HG02759 (cell line): ENCODE data around the gene ACSL1.

ENCODE experiments used
- ATAC-seq: cut with Tn5 transposase; IDR thresholded peaks from one replicate; pipeline ENCODE4 v1.9.1; 2021; ENCODE audit warnings: mild to moderate bottlenecking, moderate library complexity; ENCODE audit not compliant: unreplicated experiment

The ACSL1 gene, protein sequence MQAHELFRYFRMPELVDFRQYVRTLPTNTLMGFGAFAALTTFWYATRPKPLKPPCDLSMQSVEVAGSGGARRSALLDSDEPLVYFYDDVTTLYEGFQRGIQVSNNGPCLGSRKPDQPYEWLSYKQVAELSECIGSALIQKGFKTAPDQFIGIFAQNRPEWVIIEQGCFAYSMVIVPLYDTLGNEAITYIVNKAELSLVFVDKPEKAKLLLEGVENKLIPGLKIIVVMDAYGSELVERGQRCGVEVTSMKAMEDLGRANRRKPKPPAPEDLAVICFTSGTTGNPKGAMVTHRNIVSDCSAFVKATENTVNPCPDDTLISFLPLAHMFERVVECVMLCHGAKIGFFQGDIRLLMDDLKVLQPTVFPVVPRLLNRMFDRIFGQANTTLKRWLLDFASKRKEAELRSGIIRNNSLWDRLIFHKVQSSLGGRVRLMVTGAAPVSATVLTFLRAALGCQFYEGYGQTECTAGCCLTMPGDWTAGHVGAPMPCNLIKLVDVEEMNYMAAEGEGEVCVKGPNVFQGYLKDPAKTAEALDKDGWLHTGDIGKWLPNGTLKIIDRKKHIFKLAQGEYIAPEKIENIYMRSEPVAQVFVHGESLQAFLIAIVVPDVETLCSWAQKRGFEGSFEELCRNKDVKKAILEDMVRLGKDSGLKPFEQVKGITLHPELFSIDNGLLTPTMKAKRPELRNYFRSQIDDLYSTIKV

DNA sequence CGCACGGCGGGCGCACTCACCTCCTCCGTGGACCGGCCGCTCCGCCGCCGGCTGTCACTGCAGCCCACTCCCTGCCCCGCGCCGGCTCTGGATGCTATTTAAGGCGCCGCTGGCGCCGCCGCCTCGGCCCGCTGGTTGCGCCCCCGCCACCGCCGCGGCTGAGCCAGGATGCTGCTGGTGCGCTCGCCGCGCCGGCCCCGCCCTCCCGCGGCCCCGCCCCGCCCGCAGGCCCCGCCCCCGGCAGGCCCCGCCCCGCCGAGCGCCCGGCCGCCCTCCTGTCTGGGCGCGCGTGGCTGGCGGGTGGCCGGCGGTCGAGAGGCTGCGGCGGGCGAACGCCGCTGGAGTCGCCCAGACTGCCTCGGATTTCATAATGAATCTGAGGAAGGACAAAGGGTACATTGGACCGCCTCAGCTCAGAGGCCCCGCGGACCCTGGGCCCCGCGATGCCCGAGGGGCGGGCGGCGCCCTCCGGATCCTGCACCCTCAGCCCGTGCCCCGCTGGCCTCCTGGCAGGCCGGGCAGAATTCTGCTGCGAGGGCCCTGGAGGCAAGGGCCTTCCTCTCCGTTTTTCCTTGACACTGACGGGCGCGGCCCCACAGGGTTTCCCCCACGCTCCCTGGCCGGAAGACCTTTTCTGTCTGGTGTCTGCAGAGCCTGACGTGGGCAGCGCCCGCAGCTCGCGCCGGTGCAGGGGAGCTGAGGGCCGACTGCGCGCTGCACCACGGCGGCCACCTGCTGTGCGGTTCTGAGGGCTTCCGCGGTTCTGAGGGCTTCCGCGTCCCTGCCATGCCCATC lies at the start of gene ACSL1:
Gene ACSL1, minus strand, starts transcription at position 73 of the 795 bp plus-strand sequence. CDS start 22,454 bp downstream, outside the sequence.
- peak; percentile 83 for ATAC-seq

DNA sequence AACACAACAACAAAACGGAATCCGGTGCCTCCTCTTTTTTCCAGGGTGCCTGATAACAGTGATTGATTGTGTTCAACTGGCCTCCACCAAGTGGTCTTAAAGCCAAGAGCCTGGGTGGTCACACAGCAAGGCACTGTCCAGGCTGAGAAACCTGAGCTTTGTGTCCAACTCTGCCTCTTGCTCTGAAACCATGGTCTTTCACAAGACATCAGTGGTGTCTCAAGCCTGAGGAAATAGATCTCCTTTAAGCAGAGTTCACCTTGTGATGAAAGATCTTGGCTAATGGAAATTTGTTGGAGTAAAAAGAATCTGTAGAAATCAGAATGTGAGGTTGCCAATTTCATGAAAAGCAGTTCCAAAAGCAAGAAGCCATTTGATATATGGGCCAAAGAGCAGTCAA lies 47.3 kb upstream of the ACSL1 start:
- no peak for ATAC-seq

DNA sequence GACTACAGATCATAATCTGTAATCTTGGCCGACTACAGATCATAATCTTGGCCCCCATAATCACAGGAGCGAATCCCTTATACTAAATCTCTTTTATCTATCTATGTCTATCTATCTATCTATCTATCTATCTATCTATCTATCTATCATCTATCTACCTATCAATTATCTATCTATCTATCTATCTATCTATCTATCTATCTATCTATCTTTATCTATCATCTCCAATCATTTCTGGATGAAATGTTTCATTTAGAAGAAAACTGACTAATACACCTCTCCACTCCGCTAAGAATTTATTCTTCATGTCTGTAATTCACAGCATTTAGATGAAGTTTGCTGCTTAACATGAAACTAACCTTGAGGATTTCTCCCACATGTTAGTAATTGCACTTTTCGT lies 45.0 kb upstream of the ACSL1 start:
- ATAC-seq, result no peak

- ATAC-seq, result no peak
These were observed 42.9 kb upstream of the ACSL1 start for GRCh38 chr4:184868623-184869022.

DNA sequence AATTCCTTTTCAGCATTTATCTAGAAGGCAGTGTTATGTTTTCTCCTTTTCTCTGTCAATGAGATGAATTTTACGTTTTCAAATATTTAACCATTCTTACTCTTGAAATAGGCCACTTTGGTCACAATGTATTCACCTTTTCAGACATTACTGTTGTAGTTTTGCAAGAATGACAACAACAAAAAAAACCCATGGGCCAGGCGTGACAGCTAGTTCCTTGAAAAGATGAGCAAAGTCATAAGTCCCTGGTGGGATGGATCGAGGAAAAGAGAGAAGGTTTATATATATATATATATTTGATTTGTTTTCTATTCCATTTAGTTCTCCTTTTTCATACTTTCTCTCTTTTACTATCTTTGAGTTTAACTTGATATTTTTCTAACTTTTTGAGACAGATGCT lies 38.1 kb upstream of the ACSL1 start:
- no peak for ATAC-seq

GRCh38 chr4:184861047-184861446 lies 35.3 kb upstream of the ACSL1 start:
- ATAC-seq, result no peak

- ATAC-seq, result peak; percentile 72
These were observed 34.4 kb upstream of the ACSL1 start for GRCh38 chr4:184860018-184860779.

GRCh38 chr4:184857441-184858121 lies 31.8 kb upstream of the ACSL1 start:
- ATAC-seq, result no peak

GRCh38 chr4:184856277-184856609 lies 30.5 kb upstream of the ACSL1 start:
- ATAC-seq, result no peak

- no peak for ATAC-seq
These were observed 28.9 kb upstream of the ACSL1 start for GRCh38 chr4:184854673-184855072.

GRCh38 chr4:184853436-184853835 lies 27.7 kb upstream of the ACSL1 start:
- no peak for ATAC-seq

- ATAC-seq, result no peak
These were observed 26.1 kb upstream of the ACSL1 start for GRCh38 chr4:184851886-184852285.

DNA sequence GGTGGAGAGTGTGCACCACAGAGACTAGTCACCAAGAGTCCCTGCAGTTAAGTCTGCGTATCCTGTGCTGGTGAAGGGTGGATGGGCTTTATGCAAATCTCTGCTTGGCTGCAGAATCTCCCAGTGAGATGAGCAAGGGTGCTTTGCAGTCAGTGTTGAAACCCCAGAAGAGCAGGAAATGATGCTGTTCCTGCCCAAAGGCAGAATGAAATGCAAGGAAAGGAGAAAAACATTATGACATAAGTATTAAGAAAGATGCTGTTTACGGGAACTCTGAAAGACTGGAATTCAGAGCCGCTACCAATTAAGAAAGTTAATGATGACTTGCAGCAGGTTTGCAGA lies 25.4 kb upstream of the ACSL1 start:
- peak; percentile 76 for ATAC-seq

DNA sequence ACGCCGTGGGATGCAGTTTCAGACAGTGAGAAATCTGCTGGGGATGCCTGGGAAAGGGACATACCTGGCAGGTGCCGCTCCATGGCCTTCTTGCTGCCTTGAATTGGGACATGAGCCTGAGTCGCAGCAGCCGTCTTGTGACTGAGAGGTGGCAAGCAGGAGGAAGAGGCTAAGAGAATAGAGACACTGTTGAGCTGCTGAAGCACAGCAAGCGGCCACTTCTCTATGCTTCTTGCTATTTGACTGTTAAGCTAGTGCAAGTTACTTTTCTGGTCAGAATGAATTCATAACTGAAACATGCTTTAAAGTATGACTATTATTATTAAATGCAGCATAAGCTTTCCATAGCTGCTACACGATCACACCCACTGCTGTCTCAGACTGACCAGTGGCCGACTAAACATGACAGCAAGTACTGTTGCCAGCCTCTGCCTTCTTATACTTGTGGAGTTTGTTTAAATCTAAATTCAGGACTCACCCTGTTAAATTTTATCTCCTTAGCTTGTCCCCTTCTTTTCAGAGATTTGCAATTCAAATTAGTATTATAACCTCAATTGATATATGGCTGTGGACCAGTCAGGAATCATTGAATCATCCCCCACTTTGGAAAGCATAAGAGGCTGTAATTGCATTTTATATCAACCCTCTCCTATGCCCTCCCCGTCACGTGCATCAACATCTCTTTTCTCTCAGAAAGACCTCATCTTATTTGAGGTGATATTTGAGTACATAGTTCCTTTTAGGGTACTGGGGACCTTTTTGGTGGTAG lies 24.8 kb upstream of the ACSL1 start:
- ATAC-seq, result peak; percentile 58

DNA sequence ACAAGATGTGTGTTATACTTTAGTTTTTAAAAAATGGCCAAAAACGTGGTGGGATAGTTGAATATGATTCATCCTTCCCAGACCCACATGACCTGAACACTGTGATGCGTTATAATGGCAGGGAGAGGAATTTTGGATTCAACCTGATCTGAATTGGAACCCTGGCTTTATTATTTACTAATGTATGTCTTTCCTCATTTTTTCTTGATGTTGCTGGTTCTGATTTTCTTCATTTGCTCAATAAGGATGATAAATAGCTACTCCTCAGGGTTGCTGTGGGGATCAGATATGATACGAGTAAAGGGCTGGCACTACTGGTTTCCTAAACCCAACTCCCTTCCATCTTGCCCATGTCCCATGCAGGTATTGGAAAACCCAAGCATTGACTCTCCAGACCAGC lies 24.2 kb upstream of the ACSL1 start:
- no peak for ATAC-seq

GRCh38 chr4:184849185-184849584 lies 23.4 kb upstream of the ACSL1 start:
- ATAC-seq, result peak; percentile 32

- no peak for ATAC-seq
These were observed 22.7 kb upstream of the ACSL1 start for GRCh38 chr4:184848510-184848909.

DNA sequence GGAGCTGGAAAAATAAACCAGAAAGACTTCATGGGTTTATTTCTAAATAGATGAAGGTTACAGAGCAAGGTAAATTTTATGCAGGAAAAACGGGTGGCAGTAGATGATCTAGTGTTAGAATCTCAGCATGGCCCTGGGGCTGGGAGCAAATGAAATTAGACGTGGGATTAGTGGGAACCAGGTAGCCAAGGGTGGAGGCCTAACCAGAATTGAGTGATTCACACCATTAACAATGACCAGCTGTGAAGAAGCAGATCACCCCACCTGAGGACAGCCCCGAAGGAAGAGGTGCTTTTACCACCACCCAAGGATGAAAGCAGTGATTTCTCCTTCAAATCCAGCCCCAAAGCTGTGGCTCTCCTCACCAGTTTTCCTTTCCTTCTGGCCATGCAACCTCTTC lies 20.8 kb upstream of the ACSL1 start:
- no peak for ATAC-seq

DNA sequence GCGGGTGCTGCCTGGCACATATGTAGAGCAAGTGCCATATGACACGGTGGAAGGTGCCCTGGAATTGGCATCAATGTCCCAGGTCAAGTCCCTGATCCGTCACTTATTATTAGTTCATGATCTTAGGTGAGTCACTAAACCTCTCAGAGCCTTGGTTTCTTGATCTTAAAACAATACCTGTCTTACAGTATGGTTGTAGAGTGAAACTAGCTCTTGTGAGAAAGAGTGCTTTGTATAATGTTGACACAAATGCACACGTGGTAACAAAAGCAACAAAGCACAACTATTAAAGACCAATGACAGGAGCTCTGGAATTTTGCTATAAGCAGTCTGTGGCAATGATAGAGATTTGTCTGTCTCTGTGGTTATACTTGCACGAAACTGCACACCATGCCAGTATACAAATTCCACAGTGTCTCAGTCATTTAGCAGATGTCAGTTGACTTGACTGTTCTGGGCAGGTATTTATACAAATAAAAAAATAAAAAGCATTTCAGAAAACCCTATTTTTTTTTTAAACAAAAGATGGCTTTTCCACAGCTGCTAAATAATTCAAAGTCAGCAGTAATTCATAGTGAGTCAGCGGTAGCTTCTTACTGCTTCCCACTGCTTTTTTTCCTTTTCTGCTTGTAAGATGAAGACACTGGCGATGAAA lies 19.7 kb upstream of the ACSL1 start:
- peak; percentile 41 for ATAC-seq
